Endodermal cell (in vitro differentiated cells): Measurements from ENCODE around the gene PSMC3. TPM values are rescaled to one million over a fixed set of nuclear protein-coding genes. Genes with fewer than 3 reads are reported as not detected.
A peak's percentile ranks its signal among the peaks of the same experiment; 100 is the strongest.

Source experiments
- DNase-seq: peaks from one replicate; pipeline ENCODE4 v3.0.0-alpha.2; 2017
- H3K27ac ChIP-seq: 2 replicates; pipeline ENCODE4 v1.5.1; 2013; ENCODE audit warnings: mild to moderate bottlenecking, low read depth, low read length, moderate library complexity
- H3K27me3 ChIP-seq: 2 replicates; pipeline ENCODE4 v1.6.1; 2013; ENCODE audit warnings: mild to moderate bottlenecking, low read length, moderate library complexity; ENCODE audit not compliant: insufficient read depth, control insufficient read depth, poor library complexity, severe bottlenecking
- H3K36me3 ChIP-seq: 2 replicates; pipeline ENCODE4 v1.7.0; 2013; ENCODE audit warnings: mild to moderate bottlenecking, low read length, moderate library complexity; ENCODE audit not compliant: control insufficient read depth, insufficient read depth
- H3K4me1 ChIP-seq: one replicate; pipeline ENCODE4 v1.7.0; 2013; ENCODE audit warnings: low read length; ENCODE audit not compliant: control insufficient read depth, insufficient read depth
- H3K4me3 ChIP-seq: 2 replicates; pipeline ENCODE4 v1.5.1; 2013; ENCODE audit warnings: mild to moderate bottlenecking, low read length, moderate library complexity
- H3K9ac ChIP-seq: 2 replicates; pipeline ENCODE4 v1.6.1; 2013; ENCODE audit warnings: mild to moderate bottlenecking, low read length, moderate library complexity; ENCODE audit not compliant: poor library complexity, severe bottlenecking; ENCODE audit errors: extremely low read depth
- H3K9me3 ChIP-seq: 2 replicates; pipeline ENCODE4 v1.6.1; 2013; ENCODE audit warnings: mild to moderate bottlenecking, low read length, moderate library complexity; ENCODE audit not compliant: control insufficient read depth
- H3K27ac Mint-ChIP-seq: 2 replicates; pipeline ENCODE4 v1.8.0; 2020; ENCODE audit warnings: mixed read lengths
- H3K27me3 Mint-ChIP-seq: 2 replicates; pipeline ENCODE4 v1.8.0; 2021; ENCODE audit warnings: mild to moderate bottlenecking, mixed read lengths; ENCODE audit not compliant: insufficient read depth
- H3K36me3 Mint-ChIP-seq: 2 replicates; pipeline ENCODE4 v1.8.0; 2020; ENCODE audit warnings: low read depth, mixed read lengths
- H3K4me1 Mint-ChIP-seq: 2 replicates; pipeline ENCODE4 v1.8.0; 2020; ENCODE audit warnings: mixed read lengths
- H3K4me3 Mint-ChIP-seq: 2 replicates; pipeline ENCODE4 v1.8.0; 2020; ENCODE audit warnings: mild to moderate bottlenecking, moderate library complexity, mixed read lengths
- H3K9me3 Mint-ChIP-seq: 2 replicates; pipeline ENCODE4 v1.8.0; 2020; ENCODE audit warnings: mild to moderate bottlenecking, mixed read lengths
- WGBS, 2 experiments: methylation state at CpG; one replicate each; pipeline versions ENCODE4 v1.1.5 to v1.1.7; 2013; ENCODE audit warnings: missing lambda C conversion rate in 2 of 2, mixed read lengths in 1 of 2; ENCODE audit not compliant: insufficient coverage in 1 of 2, insufficient read length in 1 of 2; 5-methylcytosine and 5-hydroxymethylcytosine counted together
- total RNA-seq, 2 donors: library from RNA; stranded (reverse); fragmentation: NEBNext Ultra II Directional in 1 of 2; extraction: Animal tissue kit (Norgen Biotek cat#: 25700) in 1 of 2; gene quantifications; 2 replicates in 1 of 2; 3 replicates in 1 of 2; pipeline ENCODE4 v1.2.1, GENCODE V29; 2021
- TF ChIP-seq, protein P1 (sequence below): fragments of 200-600 bp; sonication (generic); conservative IDR thresholded peaks from 2 replicates; pipeline ENCODE4 v1.5.0; 2021; ENCODE audit warnings: antibody characterized with exemption, mild to moderate bottlenecking

PSMC3 gene
- total RNA-seq, 2 donors from 2014 or later = 152 to 175 TPM

DNA sequence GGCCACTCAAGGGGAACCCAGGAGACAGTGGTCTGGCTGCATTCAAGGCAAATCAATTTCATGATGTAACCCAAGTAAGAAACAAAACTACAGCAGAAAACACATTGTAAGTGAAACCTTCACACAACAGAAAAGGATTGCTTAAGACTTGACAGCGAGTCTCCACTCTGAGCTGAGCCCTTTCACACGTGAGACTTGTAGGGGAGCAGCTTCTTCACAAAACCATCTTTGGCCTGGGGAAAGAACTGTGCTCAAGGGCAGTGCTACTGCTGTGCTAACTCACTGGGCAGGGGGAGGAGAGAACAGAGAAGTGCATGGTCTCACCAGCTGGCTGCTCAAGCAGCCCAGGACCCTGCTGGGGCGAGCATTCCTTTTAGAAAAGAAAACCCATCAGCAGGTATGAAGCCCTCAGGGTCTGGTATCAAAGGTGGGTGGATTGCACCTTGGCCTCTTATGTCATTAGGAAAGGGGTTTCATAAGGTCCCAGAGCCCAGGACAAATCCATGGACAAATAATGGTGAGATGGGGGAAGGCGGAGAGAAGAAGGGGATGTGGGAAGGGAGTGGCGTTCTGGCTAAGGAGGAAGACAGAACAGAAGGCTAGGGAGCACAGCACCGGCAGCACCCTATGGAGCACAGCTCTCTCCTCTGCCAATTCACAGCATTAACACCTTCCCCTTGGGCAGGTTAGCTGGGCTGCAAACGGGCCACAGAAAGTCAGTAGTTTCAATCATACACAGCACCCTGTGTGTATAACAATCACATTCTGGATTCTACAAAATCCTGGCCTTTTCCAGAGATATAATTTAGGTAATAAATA, 43.3 kb upstream of the PSMC3 start:
- Histone ChIP-seq H3K4me3 (no peak overlapping the region), H3K9ac (no peak overlapping the region), H3K27me3 (no peaks in the 10 kb centered on the region), H3K27ac (no peak overlapping the region), H3K9me3 (no peaks in the 10 kb centered on the region), H3K36me3 (peaks cover 98% of the 10 kb centered on the region), H3K4me1 (peaks cover 20% of the 10 kb centered on the region)
- peaks cover 75% of the 10 kb centered on the region for H3K36me3 Mint-ChIP-seq
- no peaks in the 10 kb centered on the region for H3K9me3 Mint-ChIP-seq
- H3K4me3 Mint-ChIP-seq = no peak overlapping the region
- H3K27me3 Mint-ChIP-seq = no peaks in the 10 kb centered on the region
- WGBS, 2 experiments = 85 to 88% methylated on average over 4 to 7 of the region's 7 CpGs
- H3K27ac Mint-ChIP-seq = peak overlapping the region; percentile 45
- peak; percentile 58 for DNase-seq
- peaks cover 40% of the 10 kb centered on the region for H3K4me1 Mint-ChIP-seq
- TF ChIP-seq, protein P1, sequence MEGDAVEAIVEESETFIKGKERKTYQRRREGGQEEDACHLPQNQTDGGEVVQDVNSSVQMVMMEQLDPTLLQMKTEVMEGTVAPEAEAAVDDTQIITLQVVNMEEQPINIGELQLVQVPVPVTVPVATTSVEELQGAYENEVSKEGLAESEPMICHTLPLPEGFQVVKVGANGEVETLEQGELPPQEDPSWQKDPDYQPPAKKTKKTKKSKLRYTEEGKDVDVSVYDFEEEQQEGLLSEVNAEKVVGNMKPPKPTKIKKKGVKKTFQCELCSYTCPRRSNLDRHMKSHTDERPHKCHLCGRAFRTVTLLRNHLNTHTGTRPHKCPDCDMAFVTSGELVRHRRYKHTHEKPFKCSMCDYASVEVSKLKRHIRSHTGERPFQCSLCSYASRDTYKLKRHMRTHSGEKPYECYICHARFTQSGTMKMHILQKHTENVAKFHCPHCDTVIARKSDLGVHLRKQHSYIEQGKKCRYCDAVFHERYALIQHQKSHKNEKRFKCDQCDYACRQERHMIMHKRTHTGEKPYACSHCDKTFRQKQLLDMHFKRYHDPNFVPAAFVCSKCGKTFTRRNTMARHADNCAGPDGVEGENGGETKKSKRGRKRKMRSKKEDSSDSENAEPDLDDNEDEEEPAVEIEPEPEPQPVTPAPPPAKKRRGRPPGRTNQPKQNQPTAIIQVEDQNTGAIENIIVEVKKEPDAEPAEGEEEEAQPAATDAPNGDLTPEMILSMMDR = no peak

DNA sequence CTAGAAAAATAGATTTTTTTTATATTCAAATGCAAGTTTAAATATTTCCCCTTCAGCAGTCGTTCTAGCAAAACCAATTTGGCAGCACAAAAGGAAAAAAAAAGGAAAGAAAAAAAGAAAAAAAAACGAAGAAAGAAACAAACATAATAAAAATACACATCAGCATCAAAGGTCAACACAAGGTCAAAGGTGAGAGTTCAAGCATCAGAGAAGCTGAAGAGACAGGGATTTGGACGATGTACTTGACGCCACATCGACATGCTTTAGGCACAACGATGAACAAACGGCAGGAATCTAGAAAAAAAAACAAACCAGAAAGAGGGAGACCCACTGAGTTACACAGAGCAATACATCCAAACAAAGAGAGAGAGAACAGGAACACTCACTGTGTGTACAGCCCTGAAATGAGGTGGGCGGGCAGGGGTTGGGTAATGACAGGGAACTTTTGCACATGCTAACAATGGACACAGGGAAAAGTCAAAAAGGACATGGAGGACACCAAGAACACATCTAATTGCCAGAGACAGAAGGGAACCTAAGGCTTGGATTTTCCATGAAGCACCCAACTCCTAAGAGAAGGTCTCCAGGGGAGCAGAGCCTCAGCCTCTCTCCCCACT, 42.5 kb upstream of the PSMC3 start:
- H3K4me3 Mint-ChIP-seq = no peak overlapping the region
- Histone ChIP-seq H3K36me3 (peaks cover 98% of the 10 kb centered on the region), H3K9me3 (no peaks in the 10 kb centered on the region), H3K27me3 (no peaks in the 10 kb centered on the region), H3K27ac (no peak overlapping the region), H3K4me3 (no peak overlapping the region), H3K4me1 (peaks cover 20% of the 10 kb centered on the region), H3K9ac (no peak overlapping the region)
- no peak overlapping the region for H3K27ac Mint-ChIP-seq
- peaks cover 40% of the 10 kb centered on the region for H3K4me1 Mint-ChIP-seq
- DNase-seq = no peak
- TF ChIP-seq, protein P1 = no peak
- H3K36me3 Mint-ChIP-seq = peaks cover 76% of the 10 kb centered on the region
- no peaks in the 10 kb centered on the region for H3K27me3 Mint-ChIP-seq
- H3K9me3 Mint-ChIP-seq = no peaks in the 10 kb centered on the region
- 82 to 87% methylated on average over 6 to 8 of the region's 8 CpGs for WGBS, 2 experiments

DNA sequence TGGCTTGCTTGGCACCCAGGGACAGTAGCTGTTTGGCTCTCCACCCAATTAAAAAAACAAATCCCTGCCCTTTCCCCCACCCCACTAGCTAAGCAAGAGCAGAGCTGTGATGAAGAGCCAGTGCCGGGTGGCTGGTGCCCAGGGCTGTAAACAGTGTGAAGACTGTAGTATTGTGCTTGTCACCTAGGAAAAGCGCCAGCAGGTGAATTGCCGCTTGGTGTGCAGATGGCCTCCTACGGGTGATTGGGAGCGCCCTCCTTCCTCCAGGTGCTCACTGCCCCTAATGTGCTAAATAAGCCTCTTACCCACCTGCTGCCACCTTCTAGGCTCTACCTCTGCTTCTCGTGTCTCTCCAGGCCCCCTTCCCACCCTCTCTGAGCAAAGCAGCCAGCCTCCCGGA, 41.1 kb upstream of the PSMC3 start:
- peak; percentile 51 for DNase-seq
- Histone ChIP-seq H3K27me3 (no peaks in the 10 kb centered on the region), H3K9me3 (no peaks in the 10 kb centered on the region), H3K9ac (no peak overlapping the region), H3K4me1 (peaks cover 20% of the 10 kb centered on the region), H3K4me3 (no peak overlapping the region), H3K27ac (peak overlapping the region; percentile 67), H3K36me3 (peaks cover 89% of the 10 kb centered on the region)
- Mint-ChIP-seq H3K9me3 (no peaks in the 10 kb centered on the region), H3K27me3 (no peaks in the 10 kb centered on the region), H3K4me3 (no peak overlapping the region), H3K36me3 (peaks cover 67% of the 10 kb centered on the region), H3K27ac (peak overlapping the region; percentile 76), H3K4me1 (peaks cover 40% of the 10 kb centered on the region)
- TF ChIP-seq, protein P1 = no peak
- 93 to 95% methylated on average over 2 to 7 of the region's 7 CpGs for WGBS, 2 experiments
